ENCODE measurements around the gene CISH. TPM values are rescaled to one million over a fixed set of nuclear protein-coding genes. Genes with fewer than 3 reads are reported as not detected.

CISH gene
- total and polyA plus RNA-seq, 10 of the 15 experiments (the other 5 are each of a cell fraction or from before 2014, with no cell fraction given): 0.21 to 4.4 (median 1.8) TPM

- TF ChIP-seq RELB (IDR thresholded peaks at IDR 0.05; ENCODE audit: low read depth) (no peak), TAF1 (IDR thresholded peaks at IDR 0.05; ENCODE audit: borderline replicate concordance, low read depth, low read length) (no peak), SMC3 (IDR thresholded peaks at IDR 0.05; ENCODE audit: borderline replicate concordance, low read length) (no peak)
These were observed 33.0 kb upstream of the CISH start (continued) for GRCh38 chr3:50644561-50644960.

GRCh38 chr3:50642382-50642781, 30.8 kb upstream of the CISH start:
- 0% methylated on average over 1 of the region's 1 CpG for WGBS (ENCODE audit: insufficient coverage, insufficient replicate concordance, low lambda C conversion rate, missing lambda C conversion rate)
- ChIA-PET SMC1A (ENCODE audit: uncharacterized antibody, unreplicated experiment) (no interaction called here), POLR2A (no interaction called here), CTCF (no interaction called here), RAD21 (ENCODE audit: unreplicated experiment) (no interaction called here)
- Histone ChIP-seq H3K4me1 (ENCODE audit: control insufficient read depth, insufficient read depth, low read length) (no peaks in the 10 kb centered on the region), H3K79me2 (ENCODE audit: control insufficient read depth, insufficient read depth, low read length) (no peaks in the 10 kb centered on the region), H3K27me3 (replicated peaks in 1 of 2; ENCODE audit: control insufficient read depth in 2 of 2, insufficient read depth in 2 of 2, low read length in 1 of 2) (no peaks in the 10 kb centered on the region), H4K20me1 (ENCODE audit: control insufficient read depth, insufficient read depth) (no peaks in the 10 kb centered on the region; the same call in 1 of the 2 replicates), H3K9me3 (replicated peaks; ENCODE audit: control insufficient read depth, insufficient read depth, low read length) (no peaks in the 10 kb centered on the region), H2AFZ (ENCODE audit: control insufficient read depth, low read depth, low read length) (no peak overlapping the region), H3K4me2 (ENCODE audit: control insufficient read depth, insufficient read depth) (no peak overlapping the region), H3K36me3 (ENCODE audit: control insufficient read depth in 2 of 2, insufficient read depth in 2 of 2, low read length in 1 of 2) (peaks cover 5 to 18% of the 10 kb centered on the region in 2 experiments; a peak in 3 of 4 replicates), H3K4me3 (no peak overlapping the region), H3K27ac (ENCODE audit: control insufficient read depth, insufficient read depth) (no peak overlapping the region), H3K9ac (ENCODE audit: control insufficient read depth, insufficient read depth, low read length) (no peak overlapping the region)
- ATAC-seq (no peak), DNase-seq (ENCODE audit: low read depth, low spot score) (no peak), FAIRE-seq (no peak)
- in situ Hi-C loops (cut with MboI): no loop called here
- intact Hi-C loops (cut with micrococcal nuclease; ENCODE audit: unreplicated experiment): no loop called here
- no TSS peak for BruUV-seq (replicated peaks)
- no peak for TF ChIP-seq HCFC1 (IDR thresholded peaks at IDR 0.05; ENCODE audit: low read length)
- TF ChIP-seq STAT1 (conservative IDR thresholded peaks at IDR 0.05): no peak
- TF ChIP-seq CHD4 (IDR thresholded peaks at IDR 0.05): no peak
- TF ChIP-seq ETV6 (conservative IDR thresholded peaks at IDR 0.05 in 1 of 2, IDR thresholded peaks at IDR 0.05 in 1 of 2; ENCODE audit: borderline replicate concordance in 1 of 2, low read depth in 1 of 2): no peak
- no peak for TF ChIP-seq RAD51 (IDR thresholded peaks at IDR 0.05)
- no peak for TF ChIP-seq NR2C1 (IDR thresholded peaks at IDR 0.05)
- no peak for TF ChIP-seq IRF3 (IDR thresholded peaks at IDR 0.05)
- TF ChIP-seq FOXM1 (IDR thresholded peaks at IDR 0.05; ENCODE audit: low read depth, low read length): no peak
- TF ChIP-seq NR2F1 (conservative IDR thresholded peaks at IDR 0.05): no peak
- no peak for TF ChIP-seq BACH1 (IDR thresholded peaks at IDR 0.05; ENCODE audit: borderline replicate concordance)
- no peak for TF ChIP-seq GABPA (IDR thresholded peaks at IDR 0.05; ENCODE audit: low read depth)
- TF ChIP-seq GATAD2B (conservative IDR thresholded peaks at IDR 0.05; ENCODE audit: low read depth): no peak
- TF ChIP-seq E2F8 (IDR thresholded peaks at IDR 0.05; ENCODE audit: low read depth, partially characterized antibody): no peak
- TF ChIP-seq MYC (IDR thresholded peaks at IDR 0.05; ENCODE audit: insufficient read depth, insufficient read length, insufficient replicate concordance, low read length, severe bottlenecking): no peak
- TF ChIP-seq SPI1 (IDR thresholded peaks at IDR 0.05; ENCODE audit: borderline replicate concordance, insufficient read depth, low read depth, low read length): no peak

All from GM12878 (cell line).